Esophagus muscularis mucosa (tissue), 4 donors: Measurements from ENCODE around the gene NDUFV3. TPM values are rescaled to one million over a fixed set of nuclear protein-coding genes. Genes with fewer than 3 reads are reported as not detected.
"Not testable (repeated sequence)": the region's sequence is repeated elsewhere in the genome, so short reads cannot be mapped to it uniquely, and the experiment has no call there.

Experiments used
- DNase-seq: peaks from one replicate; pipeline ENCODE4 v3.0.0-alpha.2; 2017; ENCODE audit errors: extremely low spot score
- H3K27ac ChIP-seq, 4 donors: fragments of 200-600 bp; sonication (generic); replicated peaks in 1 of 4; 1 replicate in 3 of 4; 2 replicates in 1 of 4; pipeline ENCODE4 v1.5.1; 2016 to 2019; ENCODE audit warnings: mild to moderate bottlenecking in 1 of 4
- H3K27me3 ChIP-seq, 4 donors: fragments of 200-600 bp; sonication (generic); one replicate each; pipeline versions ENCODE4 v1.5.1 to v1.6.0; 2016 to 2019
- H3K36me3 ChIP-seq, 4 donors: fragments of 200-600 bp; sonication (generic); one replicate each; pipeline ENCODE4 v1.5.1; 2016 to 2019
- H3K4me1 ChIP-seq, 4 donors: fragments of 200-600 bp; sonication (generic); one replicate each; pipeline ENCODE4 v1.5.1; 2016 to 2019
- H3K4me3 ChIP-seq, 4 donors: fragments of 200-600 bp; sonication (generic); 1 replicate in 2 of 4; 2 replicates in 2 of 4; pipeline ENCODE4 v1.5.1; 2016 to 2019; ENCODE audit warnings: mild to moderate bottlenecking in 4 of 4, moderate library complexity in 1 of 4
- H3K9me3 ChIP-seq, 4 donors: fragments of 200-600 bp; sonication (generic); 1 replicate in 3 of 4; 2 replicates in 1 of 4; pipeline ENCODE4 v1.5.1; 2016 to 2019
- EP300 ChIP-seq: sonication (generic); formaldehyde crosslinking; IDR thresholded peaks from one replicate; pipeline ENCODE4 v1.6.1; 2017; ENCODE audit warnings: antibody characterized with exemption
- POLR2A ChIP-seq: fragments of 450-650 bp; IDR thresholded peaks from one replicate; pipeline ENCODE4 v1.6.1; 2017; ENCODE audit warnings: antibody characterized with exemption, moderate library complexity, mild to moderate bottlenecking, low read depth
- POLR2AphosphoS5 ChIP-seq, 2 donors: sonication (generic); formaldehyde crosslinking; IDR thresholded peaks; one replicate each; pipeline ENCODE4 v1.6.1; 2017; ENCODE audit warnings: antibody characterized with exemption in 2 of 2
- WGBS: methylation state at CpG from one replicate; pipeline ENCODE4 v1.1.5; 2018; 5-methylcytosine and 5-hydroxymethylcytosine counted together
- intact Hi-C: fragments of 100-400 bp; cut with DNase I; formaldehyde crosslinking; loops from one replicate; pipeline ENCODE4 v1.15.1; 2023
- total RNA-seq, 4 donors: library from RNA; depleted of rRNA; stranded (reverse); fragments of >200 nt; gene quantifications; one replicate each; pipeline versions ENCODE4 v1.1.0 to v1.2.1, GENCODE V29; 2016
- TF ChIP-seq, protein P1 (sequence below), 3 experiments: fragments of 200-600 bp in 2 of 3; fragments of 450-650 bp in 1 of 3; sonication (generic) in 2 of 3; IDR thresholded peaks; one replicate each; pipeline ENCODE4 v1.5.1; 2017 to 2019; ENCODE audit warnings: antibody characterized with exemption in 3 of 3, mild to moderate bottlenecking in 2 of 3, moderate library complexity in 1 of 3

The NDUFV3 gene
- total RNA-seq, 4 donors from 2014 or later = 56.7 to 102 (median 74.1) TPM

DNA sequence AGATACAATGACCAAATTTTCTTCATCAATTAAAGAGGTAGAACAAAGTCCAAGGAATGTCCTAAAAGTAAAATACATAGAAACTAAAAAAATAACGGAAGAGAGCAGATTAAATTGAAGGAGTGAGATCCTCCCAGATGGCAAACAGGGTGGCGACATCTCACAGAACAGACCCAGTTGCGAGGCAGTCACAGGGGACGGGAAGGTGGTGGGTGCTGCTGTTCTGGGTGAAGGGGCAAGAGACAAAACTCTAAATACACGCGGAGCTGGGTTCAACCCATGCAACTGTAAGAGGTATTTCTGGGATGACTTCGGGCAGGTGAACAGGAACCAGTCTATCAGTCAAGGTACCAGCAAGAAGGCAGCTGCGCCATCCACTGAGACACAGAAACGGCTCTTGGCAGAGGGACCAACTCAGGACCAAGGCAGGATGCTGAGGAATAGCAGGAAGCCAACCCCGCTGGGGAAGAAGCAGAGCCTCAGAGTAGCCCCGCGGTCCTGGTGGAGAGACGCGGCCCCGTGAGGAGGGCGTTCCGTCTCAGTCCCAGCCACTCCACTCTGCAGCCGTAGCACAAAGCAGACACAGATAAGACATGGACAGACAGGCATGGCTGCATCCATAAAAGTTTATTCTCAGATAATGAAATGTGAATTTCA lies 45.9 kb upstream of the NDUFV3 start:
- intact Hi-C loops = no loop called here
- 82% methylated on average over 18 of the region's 18 CpGs for WGBS
- TF ChIP-seq EP300 = no peak
- TF ChIP-seq POLR2A = no peak
- TF ChIP-seq, protein P1, sequence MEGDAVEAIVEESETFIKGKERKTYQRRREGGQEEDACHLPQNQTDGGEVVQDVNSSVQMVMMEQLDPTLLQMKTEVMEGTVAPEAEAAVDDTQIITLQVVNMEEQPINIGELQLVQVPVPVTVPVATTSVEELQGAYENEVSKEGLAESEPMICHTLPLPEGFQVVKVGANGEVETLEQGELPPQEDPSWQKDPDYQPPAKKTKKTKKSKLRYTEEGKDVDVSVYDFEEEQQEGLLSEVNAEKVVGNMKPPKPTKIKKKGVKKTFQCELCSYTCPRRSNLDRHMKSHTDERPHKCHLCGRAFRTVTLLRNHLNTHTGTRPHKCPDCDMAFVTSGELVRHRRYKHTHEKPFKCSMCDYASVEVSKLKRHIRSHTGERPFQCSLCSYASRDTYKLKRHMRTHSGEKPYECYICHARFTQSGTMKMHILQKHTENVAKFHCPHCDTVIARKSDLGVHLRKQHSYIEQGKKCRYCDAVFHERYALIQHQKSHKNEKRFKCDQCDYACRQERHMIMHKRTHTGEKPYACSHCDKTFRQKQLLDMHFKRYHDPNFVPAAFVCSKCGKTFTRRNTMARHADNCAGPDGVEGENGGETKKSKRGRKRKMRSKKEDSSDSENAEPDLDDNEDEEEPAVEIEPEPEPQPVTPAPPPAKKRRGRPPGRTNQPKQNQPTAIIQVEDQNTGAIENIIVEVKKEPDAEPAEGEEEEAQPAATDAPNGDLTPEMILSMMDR (IDR thresholded peaks at IDR 0.05) = no peak
- TF ChIP-seq POLR2AphosphoS5 (IDR thresholded peaks at IDR 0.05) = no peak
- Histone ChIP-seq H3K27ac (no peak overlapping the region), H3K4me3 (no peak overlapping the region), H3K9me3 (no peaks in the 10 kb centered on the region), H3K36me3 (peaks cover 27 to 92% (median 79%) of the 10 kb centered on the region in 4 donors), H3K27me3 (no peaks in the 10 kb centered on the region), H3K4me1 (peaks cover 6 to 15% (median 7%) of the 10 kb centered on the region in 4 donors)
- no peak for DNase-seq

DNA sequence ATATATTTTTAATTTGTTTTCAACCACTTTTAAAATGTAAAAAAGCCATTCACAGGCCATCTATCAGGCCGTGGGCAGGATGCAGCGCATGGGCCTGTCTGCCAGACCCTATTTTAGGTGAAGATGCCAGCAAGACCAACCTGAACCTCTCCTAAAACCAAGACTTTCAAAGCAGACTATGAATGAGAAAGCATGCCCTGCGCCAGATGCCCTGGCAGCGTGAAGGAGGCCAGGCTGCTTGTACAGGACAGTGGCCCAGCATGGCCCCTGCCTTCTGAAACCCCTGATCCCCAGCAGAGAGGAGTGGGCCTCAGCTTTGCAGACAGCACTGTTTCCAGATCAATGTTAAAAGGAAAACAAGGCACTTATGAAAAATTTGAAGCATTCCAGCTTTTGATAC lies 45.4 kb upstream of the NDUFV3 start:
- no peaks in the 10 kb centered on the region for H3K27me3 ChIP-seq
- TF ChIP-seq, protein P1 (IDR thresholded peaks at IDR 0.05) = no peak
- no peak for TF ChIP-seq POLR2A
- no peak for TF ChIP-seq POLR2AphosphoS5 (IDR thresholded peaks at IDR 0.05)
- TF ChIP-seq EP300 = no peak
- H3K4me1 ChIP-seq = peaks cover 6 to 15% (median 7%) of the 10 kb centered on the region in 4 donors
- no peak overlapping the region for H3K4me3 ChIP-seq
- WGBS = 91% methylated on average over 4 of the region's 4 CpGs
- no peak overlapping the region for H3K27ac ChIP-seq
- H3K36me3 ChIP-seq = peaks cover 25 to 92% (median 79%) of the 10 kb centered on the region in 4 donors
- intact Hi-C loops = no loop called here
- no peak for DNase-seq
- H3K9me3 ChIP-seq = no peaks in the 10 kb centered on the region

DNA sequence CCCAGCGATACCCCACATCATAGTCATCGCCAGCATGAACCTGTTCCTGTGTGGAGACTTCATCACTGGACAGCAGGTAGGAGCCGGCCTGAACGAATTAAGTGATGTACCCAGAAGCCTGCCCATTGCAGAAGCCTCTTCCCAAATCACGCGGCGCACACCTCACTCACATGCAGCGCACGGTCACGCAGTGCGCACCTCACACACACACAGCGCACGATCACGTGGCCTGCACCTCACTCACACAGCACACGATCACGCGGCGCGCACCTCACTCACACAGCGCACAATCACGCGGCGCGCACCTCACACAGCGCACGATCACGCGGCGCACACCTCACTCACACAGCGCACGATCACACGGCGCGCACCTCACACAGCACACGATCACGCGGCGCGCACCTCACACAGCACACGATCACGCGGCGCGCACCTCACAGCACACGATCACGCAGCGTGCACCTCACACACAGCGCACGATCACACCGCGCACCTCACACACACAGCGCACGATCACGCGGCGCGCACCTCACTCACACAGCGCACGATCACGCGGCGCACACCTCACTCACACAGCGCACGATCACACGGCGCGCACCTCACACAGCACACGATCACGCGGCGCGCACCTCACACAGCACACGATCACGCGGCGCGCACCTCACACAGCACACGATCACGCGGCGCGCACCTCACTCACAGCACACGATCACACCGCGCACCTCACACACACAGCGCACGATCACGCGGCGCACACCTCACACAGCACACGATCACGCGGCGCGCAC lies 44.8 kb upstream of the NDUFV3 start:
- Histone ChIP-seq H3K36me3 (peaks cover 27 to 92% (median 83%) of the 10 kb centered on the region in 4 donors), H3K4me1 (peaks cover 6 to 15% (median 7%) of the 10 kb centered on the region in 4 donors)
- H3K9me3 ChIP-seq, H3K27ac ChIP-seq, intact Hi-C loops, H3K27me3 ChIP-seq, H3K4me3 ChIP-seq, DNase-seq: not testable (repeated sequence)
- whole genome bisulfite sequencing = 94% methylated on average over 88 of the region's 95 CpGs

DNA sequence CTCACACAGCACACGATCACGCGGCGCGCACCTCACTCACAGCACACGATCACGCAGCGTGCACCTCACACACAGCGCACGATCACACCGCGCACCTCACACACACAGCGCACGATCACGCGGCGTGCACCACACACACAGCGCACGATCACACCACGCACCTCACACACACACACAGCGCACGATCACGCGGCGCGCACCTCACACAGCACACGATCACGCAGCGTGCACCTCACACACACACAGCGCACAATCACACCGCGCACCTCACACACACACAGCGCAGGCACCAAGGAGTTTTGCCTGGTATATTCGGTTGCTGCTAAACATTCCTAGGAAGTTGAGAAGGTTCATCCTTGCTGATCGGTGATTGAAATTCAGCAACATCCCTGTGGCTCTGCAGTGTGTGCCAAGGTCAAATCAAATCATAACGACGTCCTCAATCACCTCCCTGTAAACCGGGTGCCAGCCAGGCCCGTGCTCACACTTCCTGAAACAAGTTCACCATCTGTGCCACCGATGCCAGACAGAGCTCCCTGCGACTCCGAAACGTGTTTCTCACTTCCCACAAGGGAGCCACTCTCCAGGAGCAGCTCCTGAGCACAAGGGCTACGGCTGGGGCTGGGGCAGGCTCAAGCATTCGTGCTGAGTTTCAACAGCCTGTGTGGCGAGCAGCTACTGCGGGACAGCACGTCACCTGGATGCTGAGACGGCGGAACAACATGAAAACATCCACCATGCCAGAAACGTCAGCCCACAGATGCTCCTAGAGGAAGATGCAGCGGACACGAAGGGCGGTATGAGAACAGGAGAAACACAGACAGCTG lies 44.0 kb upstream of the NDUFV3 start:
- Histone ChIP-seq H3K36me3 (peaks cover 33 to 92% (median 90%) of the 10 kb centered on the region in 4 donors), H3K9me3 (no peaks in the 10 kb centered on the region), H3K27ac (no peak overlapping the region), H3K4me1 (peaks cover 6 to 15% (median 7%) of the 10 kb centered on the region in 4 donors), H3K4me3 (no peak overlapping the region), H3K27me3 (no peaks in the 10 kb centered on the region)
- 91% methylated on average over 49 of the region's 54 CpGs for WGBS
- intact Hi-C loops = no loop called here
- TF ChIP-seq POLR2A (no peak), EP300 (no peak), POLR2AphosphoS5 (IDR thresholded peaks at IDR 0.05) (no peak)
- TF ChIP-seq, protein P1 (IDR thresholded peaks at IDR 0.05) = no peak
- DNase-seq = no peak
